Heart right ventricle (tissue), 16 donors: Measurements from ENCODE around the gene USP12. TPM values are rescaled to one million over a fixed set of nuclear protein-coding genes. Genes with fewer than 3 reads are reported as not detected.
A peak's percentile ranks its signal among the peaks of the same experiment; 100 is the strongest.

Experiments
- ATAC-seq, 8 donors: fragments of 200-7000 bp; cut with Tn5 transposase; one replicate each; pipeline ENCODE4 v1.9.1; 2020; ENCODE audit warnings: mild to moderate bottlenecking in 8 of 8, moderate library complexity in 8 of 8, moderate number of reproducible peaks in 1 of 8
- DNase-seq, 2 donors: peaks; one replicate each; pipeline ENCODE4 v3.0.0-alpha.2; 2020
- H3K27ac ChIP-seq, 10 donors: fragments of 200-600 bp; sonication (generic) in 2 of 10; one replicate each; pipeline versions ENCODE4 v1.5.0 to v1.8.0; 2020 to 2022; ENCODE audit warnings: mild to moderate bottlenecking in 3 of 10
- H3K27me3 ChIP-seq, 7 donors: fragments of 200-600 bp; one replicate each; pipeline ENCODE4 v1.8.0; 2021 to 2022; ENCODE audit warnings: mild to moderate bottlenecking in 2 of 7
- H3K36me3 ChIP-seq, 9 donors: fragments of 200-600 bp; sonication (generic) in 1 of 9; one replicate each; pipeline versions ENCODE4 v1.5.0 to v1.8.0; 2020 to 2022; ENCODE audit warnings: mild to moderate bottlenecking in 2 of 9
- H3K4me1 ChIP-seq, 9 donors: fragments of 200-600 bp; sonication (generic) in 1 of 9; one replicate each; pipeline versions ENCODE4 v1.5.0 to v1.8.0; 2020 to 2022; ENCODE audit warnings: mild to moderate bottlenecking in 4 of 9
- H3K4me3 ChIP-seq, 10 donors: fragments of 200-600 bp; sonication (generic) in 2 of 10; one replicate each; pipeline versions ENCODE4 v1.5.0 to v1.8.0; 2020 to 2022; ENCODE audit warnings: mild to moderate bottlenecking in 7 of 10, moderate library complexity in 2 of 10
- H3K9me3 ChIP-seq, 11 donors: fragments of 200-600 bp in 10 of 11; sonication (generic) in 2 of 11; one replicate each; pipeline versions ENCODE4 v1.5.0 to v1.8.0; 2013 to 2022; ENCODE audit warnings: mild to moderate bottlenecking in 2 of 11, control low read depth in 1 of 11, moderate library complexity in 1 of 11
- CTCF ChIP-seq, 9 donors: fragments of 200-600 bp; sonication (generic) in 2 of 9; IDR thresholded peaks; one replicate each; pipeline versions ENCODE4 v1.5.0 to v1.8.0; 2021 to 2022; ENCODE audit warnings: antibody characterized with exemption in 9 of 9, mild to moderate bottlenecking in 5 of 9, moderate library complexity in 1 of 9
- WGBS, 2 donors: extraction: QIAGEN DNeasy Blood & Tissue Kit; methylation state at CpG; one replicate each; pipeline ENCODE4 v1.1.7; 2013; ENCODE audit warnings: inconsistent platforms in 1 of 2; 5-methylcytosine and 5-hydroxymethylcytosine counted together
- intact Hi-C, 10 donors: fragments of 100-400 bp; cut with DNase I; formaldehyde crosslinking; loops; one replicate each; pipeline versions ENCODE4 v1.11.1 to v1.14.2; 2022
- polyA plus RNA-seq, 2 donors: library from polyadenylated mRNA; stranded (reverse); fragments of 200-250 nt; gene quantifications; one replicate each; pipeline ENCODE4 v1.2.3, GENCODE V29; 2013
- total RNA-seq, 10 donors: library from RNA; stranded (reverse); fragmentation: NEBNext Ultra II Directional in 3 of 10; extraction: Animal tissue kit (Norgen Biotek cat#: 25700) in 3 of 10; gene quantifications; one replicate each; pipeline versions ENCODE4 v1.2.1 to v1.2.4, GENCODE V29; 2021 to 2023
- donor health status: Arrhythmogenic right ventricular cardiomyopathy.
- donor health status: ischemic (EF 13 %, LVEDD 7.1; RV severe dilation, severe dysfunction).
- donor health status: healthy with polysubstance abuse.
- donor health status: DM: no; HTN: yes; CAD: no.
- donor health status: DM: no; HTN: no; CAD: no.
- donor health status: ischemic (EF 25% LVEDD 6.9; RV normal size, moderate dysfunction).
- donor health status: ischemic (EF 25% LVEDD 5.7; RV mildly dilated, moderate dysfunction).
- donor health status: healthy.
- donor health status: DM: yes; HTN: yes; CAD: no.
- donor health status: Ischemic cardiomyopathy.
- donor health status: ischemic (EF 35%, LVEDD 5.7; RV mildly dilated, moderate dysfunction).
- donor health status: nonischemic (EF 11% LVEDD 7.7; RV severe dilation, severe dysfunction).
- donor health status: DM: yes; HTN: yes; CAD: no.
- donor health status: PGD.
- donor health status: ischemic (EF 29% LVEDD 5.4; RV normal size, mild dysfunction).
- donor health status: nonischemic (EF 23%, LVEDD 6.1; RV moderate dilation, normal function).

The USP12 gene
- total and polyA plus RNA-seq, 12 donors = 4.3 to 22.9 (median 19.0) TPM

DNA sequence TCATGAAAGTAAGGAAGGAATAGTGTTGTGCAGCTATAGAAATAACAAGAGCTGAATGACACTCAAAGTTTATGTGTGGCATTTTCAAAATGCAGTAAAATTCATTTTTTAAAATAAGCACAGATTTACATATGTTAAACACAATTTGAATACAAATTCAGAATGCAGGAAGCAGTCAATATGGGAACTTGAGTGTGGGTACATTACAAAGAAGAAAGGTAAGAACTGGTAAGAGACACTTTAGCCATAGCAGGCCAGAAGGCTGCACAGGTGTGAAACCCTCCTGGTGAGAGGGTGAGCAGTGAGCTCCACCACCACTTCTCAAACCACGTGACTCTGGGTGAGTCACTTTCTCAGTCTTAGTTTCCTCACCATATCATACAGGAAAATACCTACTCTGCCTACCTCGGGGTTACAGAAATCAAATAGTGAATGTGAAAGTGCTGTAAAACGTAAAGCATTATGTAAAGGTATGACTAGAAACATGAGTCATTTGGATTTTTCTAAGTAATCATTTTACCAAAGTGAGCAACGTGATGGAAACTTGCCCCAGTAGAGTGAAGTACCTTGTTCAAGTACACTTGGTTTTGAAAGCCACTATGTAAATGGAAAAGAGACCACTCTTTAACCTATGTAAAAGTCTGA, 40.5 kb downstream of the USP12 start:
- 82 to 88% methylated on average over 4 of the region's 4 CpGs for WGBS, 2 donors
- no peak for TF ChIP-seq CTCF (IDR thresholded peaks at IDR 0.05)
- Histone ChIP-seq H3K27me3 (no peaks in the 10 kb centered on the region), H3K4me3 (no peak overlapping the region), H3K36me3 (no peaks in the 10 kb centered on the region), H3K27ac (peak overlapping the region in 3 of 10 donors; percentile 14 to 55 (median 34)), H3K4me1 (peaks cover 0 to 53% (median 37%) of the 10 kb centered on the region in 9 donors), H3K9me3 (peaks cover 0 to 18% (median 0%) of the 10 kb centered on the region in 11 donors)
- DNase-seq = no peak
- peak in 3 of 8 donors; percentile 17 to 45 (median 44) for ATAC-seq
- intact Hi-C loops = loop anchor here in 1 of 10 donors (5.0 kb wide), 1 partner anchor 41 kb away; the partner anchor contains the start of gene USP12

DNA sequence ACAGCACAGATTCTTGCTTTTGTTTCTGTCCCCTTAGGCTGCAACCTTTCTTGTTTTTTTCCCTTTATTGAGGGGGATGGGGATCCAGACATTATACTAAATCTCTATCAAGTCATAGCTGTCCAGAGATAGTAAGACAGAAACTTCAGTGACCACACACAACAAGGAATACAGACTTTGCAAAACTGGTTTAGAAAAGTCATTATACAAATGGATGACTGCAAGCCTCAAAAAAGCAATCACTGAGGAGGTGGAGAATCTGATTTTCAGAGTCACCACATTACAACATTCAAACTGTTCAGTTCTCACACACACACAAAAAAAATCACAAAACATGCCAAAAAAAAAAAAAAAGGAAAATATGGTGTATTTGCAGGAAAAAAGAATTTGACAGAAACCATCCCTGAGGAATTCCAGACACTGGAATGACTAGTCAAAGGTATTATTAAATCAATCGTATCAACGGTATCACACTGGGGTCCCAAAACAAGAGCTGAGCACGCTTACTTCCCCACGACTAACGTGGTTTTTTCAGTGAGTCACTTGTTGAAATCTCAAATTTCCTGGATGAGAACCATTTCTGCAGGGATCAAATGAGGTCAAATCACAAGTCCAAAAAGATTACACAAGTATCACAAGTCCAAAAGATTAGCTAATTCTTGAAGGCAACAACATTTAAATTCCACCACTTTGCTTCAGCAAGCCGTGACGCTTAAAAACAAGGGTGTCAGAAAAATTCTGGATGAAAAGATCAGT, 41.2 kb downstream of the USP12 start:
- intact Hi-C loops = loop anchor here in 1 of 10 donors (5.0 kb wide), 1 partner anchor 42 kb away; the partner anchor contains the start of gene USP12
- no peak overlapping the region for H3K4me3 ChIP-seq
- peak overlapping the region in 3 of 10 donors; percentile 14 to 55 (median 34) for H3K27ac ChIP-seq
- ATAC-seq (peak; percentile 44 to 77 (median 57)), DNase-seq (no peak)
- WGBS, 2 donors = 44 to 48% methylated on average over 7 of the region's 7 CpGs
- H3K27me3 ChIP-seq = no peaks in the 10 kb centered on the region
- no peaks in the 10 kb centered on the region for H3K36me3 ChIP-seq
- peaks cover 0 to 60% (median 44%) of the 10 kb centered on the region in 9 donors for H3K4me1 ChIP-seq
- H3K9me3 ChIP-seq = peaks cover 0 to 18% (median 0%) of the 10 kb centered on the region in 11 donors
- TF ChIP-seq CTCF (IDR thresholded peaks at IDR 0.05) = no peak

DNA sequence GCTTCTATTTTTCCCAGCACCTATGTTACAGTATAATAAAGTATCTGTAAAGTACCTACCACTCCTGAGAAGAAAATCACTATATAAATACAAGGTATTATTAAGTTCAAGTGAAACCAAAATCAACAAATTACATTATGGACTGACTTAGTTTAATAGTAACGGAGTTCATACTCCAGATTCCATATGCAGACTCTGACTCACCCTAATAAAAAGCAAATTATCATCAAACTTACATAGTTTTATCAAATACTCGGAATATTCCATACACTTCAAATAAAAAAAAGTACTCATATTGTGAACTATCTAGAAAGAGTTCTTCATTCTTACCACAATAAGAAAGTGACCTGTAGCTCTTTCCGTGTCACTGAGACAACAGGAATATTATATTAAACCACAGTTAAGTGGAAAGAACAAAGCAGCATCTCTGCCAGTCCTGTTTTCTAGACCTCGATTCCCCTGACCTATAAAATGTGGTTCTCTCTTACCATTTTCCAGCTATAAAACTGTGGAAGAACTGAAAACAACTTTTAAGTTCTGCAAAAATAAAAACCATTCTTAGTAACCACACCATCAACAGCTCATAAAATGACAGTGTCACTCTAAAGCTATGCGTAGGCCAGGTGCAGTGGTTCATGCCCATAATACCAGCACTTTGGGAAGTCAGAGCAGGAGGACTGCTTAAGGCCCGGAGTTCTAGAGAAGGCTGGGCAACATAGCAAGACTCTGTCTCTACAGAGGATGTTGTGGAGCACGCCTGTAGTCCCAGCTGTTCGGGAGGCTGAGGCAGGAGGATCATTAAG, 42.6 kb downstream of the USP12 start:
- DNase-seq (no peak), ATAC-seq (no peak)
- H3K27ac ChIP-seq = no peak overlapping the region
- H3K27me3 ChIP-seq = no peaks in the 10 kb centered on the region
- peaks cover 0 to 69% (median 51%) of the 10 kb centered on the region in 9 donors for H3K4me1 ChIP-seq
- H3K9me3 ChIP-seq = peaks cover 0 to 19% (median 0%) of the 10 kb centered on the region in 11 donors
- TF ChIP-seq CTCF (IDR thresholded peaks at IDR 0.05) = no peak
- intact Hi-C loops = no loop called here
- 94 to 96% methylated on average over 8 of the region's 8 CpGs for WGBS, 2 donors
- no peaks in the 10 kb centered on the region for H3K36me3 ChIP-seq
- no peak overlapping the region for H3K4me3 ChIP-seq

- no peak for TF ChIP-seq CTCF (IDR thresholded peaks at IDR 0.05)
- no peak for DNase-seq
- intact Hi-C loops = no loop called here
- H3K4me3 ChIP-seq = no peak overlapping the region
- H3K27me3 ChIP-seq = no peaks in the 10 kb centered on the region
- no peak overlapping the region for H3K27ac ChIP-seq
- H3K4me1 ChIP-seq = peaks cover 0 to 58% (median 36%) of the 10 kb centered on the region in 9 donors
- no peak for ATAC-seq
- peaks cover 0 to 5% (median 0%) of the 10 kb centered on the region in 9 donors for H3K36me3 ChIP-seq
- peaks cover 0 to 39% (median 4%) of the 10 kb centered on the region in 11 donors for H3K9me3 ChIP-seq
Measured at GRCh38 chr13:27126859-27127258, 44.8 kb downstream of the USP12 start.
